Endodermal cell (in vitro differentiated cells): ENCODE measurements around the gene AMIGO2. TPM values are rescaled to one million over a fixed set of nuclear protein-coding genes. Genes with fewer than 3 reads are reported as not detected.
A peak's percentile ranks its signal among the peaks of the same experiment; 100 is the strongest.

ENCODE experiments used
- DNase-seq: peaks from one replicate; pipeline ENCODE4 v3.0.0-alpha.2; 2017
- H3K27ac ChIP-seq: 2 replicates; pipeline ENCODE4 v1.5.1; 2013; ENCODE audit warnings: mild to moderate bottlenecking, low read depth, low read length, moderate library complexity
- H3K27me3 ChIP-seq: 2 replicates; pipeline ENCODE4 v1.6.1; 2013; ENCODE audit warnings: mild to moderate bottlenecking, low read length, moderate library complexity; ENCODE audit not compliant: insufficient read depth, control insufficient read depth, poor library complexity, severe bottlenecking
- H3K36me3 ChIP-seq: 2 replicates; pipeline ENCODE4 v1.7.0; 2013; ENCODE audit warnings: mild to moderate bottlenecking, low read length, moderate library complexity; ENCODE audit not compliant: control insufficient read depth, insufficient read depth
- H3K4me1 ChIP-seq: one replicate; pipeline ENCODE4 v1.7.0; 2013; ENCODE audit warnings: low read length; ENCODE audit not compliant: control insufficient read depth, insufficient read depth
- H3K4me3 ChIP-seq: 2 replicates; pipeline ENCODE4 v1.5.1; 2013; ENCODE audit warnings: mild to moderate bottlenecking, low read length, moderate library complexity
- H3K9ac ChIP-seq: 2 replicates; pipeline ENCODE4 v1.6.1; 2013; ENCODE audit warnings: mild to moderate bottlenecking, low read length, moderate library complexity; ENCODE audit not compliant: poor library complexity, severe bottlenecking; ENCODE audit errors: extremely low read depth
- H3K9me3 ChIP-seq: 2 replicates; pipeline ENCODE4 v1.6.1; 2013; ENCODE audit warnings: mild to moderate bottlenecking, low read length, moderate library complexity; ENCODE audit not compliant: control insufficient read depth
- H3K27ac Mint-ChIP-seq: 2 replicates; pipeline ENCODE4 v1.8.0; 2020; ENCODE audit warnings: mixed read lengths
- H3K27me3 Mint-ChIP-seq: 2 replicates; pipeline ENCODE4 v1.8.0; 2021; ENCODE audit warnings: mild to moderate bottlenecking, mixed read lengths; ENCODE audit not compliant: insufficient read depth
- H3K36me3 Mint-ChIP-seq: 2 replicates; pipeline ENCODE4 v1.8.0; 2020; ENCODE audit warnings: low read depth, mixed read lengths
- H3K4me1 Mint-ChIP-seq: 2 replicates; pipeline ENCODE4 v1.8.0; 2020; ENCODE audit warnings: mixed read lengths
- H3K4me3 Mint-ChIP-seq: 2 replicates; pipeline ENCODE4 v1.8.0; 2020; ENCODE audit warnings: mild to moderate bottlenecking, moderate library complexity, mixed read lengths
- H3K9me3 Mint-ChIP-seq: 2 replicates; pipeline ENCODE4 v1.8.0; 2020; ENCODE audit warnings: mild to moderate bottlenecking, mixed read lengths
- WGBS, 2 experiments: methylation state at CpG; one replicate each; pipeline versions ENCODE4 v1.1.5 to v1.1.7; 2013; ENCODE audit warnings: missing lambda C conversion rate in 2 of 2, mixed read lengths in 1 of 2; ENCODE audit not compliant: insufficient coverage in 1 of 2, insufficient read length in 1 of 2; 5-methylcytosine and 5-hydroxymethylcytosine counted together
- long read RNA-seq, 4 experiments: library from polyadenylated mRNA in 2 of 4; library from RNA in 1 of 4; library from capped mRNA in 1 of 4; stranded (forward) in 3 of 4; unstranded in 1 of 4; transcript quantifications; one replicate each; pipeline ENCODE4 v2.0.0, GENCODE V29; 2020 to 2021; ENCODE audit warnings: inconsistent platforms in 1 of 4
- polyA plus RNA-seq, 2 experiments: library from polyadenylated mRNA; stranded (reverse); fragments of 50-300 nt; gene quantifications; one replicate each; pipeline ENCODE4 v1.2.3, GENCODE V29; 2013
- total RNA-seq, 2 donors: library from RNA; stranded (reverse); fragmentation: NEBNext Ultra II Directional in 1 of 2; extraction: Animal tissue kit (Norgen Biotek cat#: 25700) in 1 of 2; gene quantifications; 2 replicates in 1 of 2; 3 replicates in 1 of 2; pipeline ENCODE4 v1.2.1, GENCODE V29; 2021
- TF ChIP-seq, protein P1 (sequence below): fragments of 200-600 bp; sonication (generic); conservative IDR thresholded peaks from 2 replicates; pipeline ENCODE4 v1.5.0; 2021; ENCODE audit warnings: antibody characterized with exemption, mild to moderate bottlenecking

The AMIGO2 gene
- 1 to 10 TPM; 6.4 to 7.8 TPM for total RNA-seq
- 10.4 TPM for polyA plus RNA-seq (2013, experiment 1 of 2)
- 10.8 TPM for polyA plus RNA-seq (2013, experiment 2 of 2)
- long read RNA-seq, experiment 1, partial matches to known transcripts: 0 of 4 reads
- long read RNA-seq, experiment 1, other reads (novel, unspliced or antisense): 2 of 4 reads
- long read RNA-seq, experiment 2, transcript AMIGO2-201 (2 exons, 3,763 nt): major isoform, 11 of 13 reads
- long read RNA-seq, experiment 2, partial matches to known transcripts: 0 of 13 reads
- long read RNA-seq, experiment 2, other reads (novel, unspliced or antisense): 0 of 13 reads
- long read RNA-seq, experiment 3, partial matches to known transcripts: 0 of 7 reads
- long read RNA-seq, experiment 3, other reads (novel, unspliced or antisense): 1 of 7 reads
- long read RNA-seq, experiment 4: 0 reads

DNA sequence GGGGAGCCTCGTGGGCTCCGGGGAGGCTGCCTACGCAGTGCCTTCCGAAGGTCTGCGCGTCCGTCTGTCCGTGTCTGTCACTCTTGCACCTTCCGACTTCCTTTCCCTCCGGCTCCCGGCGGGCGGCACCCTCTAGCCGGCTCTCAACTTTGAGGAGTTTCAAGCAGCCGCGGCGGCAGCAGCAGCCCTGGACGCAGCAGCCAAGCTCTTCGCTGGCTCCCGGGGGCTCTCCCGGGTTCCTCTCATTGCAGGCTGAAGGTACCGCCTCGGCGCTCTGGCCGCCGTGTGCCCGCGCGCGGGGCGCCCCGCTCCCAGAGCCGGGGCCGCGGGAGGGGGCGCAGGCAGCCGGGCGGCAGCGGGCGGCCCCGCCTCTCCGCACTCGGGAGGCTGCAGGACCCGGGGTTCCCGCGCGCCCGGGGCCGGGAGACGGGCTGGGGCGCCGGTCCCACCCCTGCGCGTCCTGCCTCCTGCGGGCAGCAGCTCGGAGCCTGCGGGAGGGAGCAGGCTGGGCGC, at the start of gene AMIGO2, which contains the start of gene PCED1B:
Gene AMIGO2, minus strand, starts transcription at position 492 of the 513 bp plus-strand sequence. CDS start 957 bp downstream, outside the sequence.
Gene PCED1B, plus strand, starts transcription at position 154 of the 513 bp plus-strand sequence. CDS start 155,443 bp downstream, outside the sequence.
- no peak within 1 kb of the TSS for H3K27ac ChIP-seq
- H3K36me3 Mint-ChIP-seq: no peaks in the 10 kb centered on the region
- H3K27ac Mint-ChIP-seq: peak within 1 kb of the TSS; percentile 74
- WGBS, 2 experiments: 0% methylated on average over 5 to 58 of the region's 58 CpGs
- peak within 1 kb of the TSS; percentile 73 for H3K4me3 Mint-ChIP-seq
- peak within 1 kb of the TSS; percentile 89 for H3K4me3 ChIP-seq
- peaks cover 11% of the 10 kb centered on the region for H3K27me3 Mint-ChIP-seq
- peaks cover 8% of the 10 kb centered on the region for H3K4me1 ChIP-seq
- peaks cover 19% of the 10 kb centered on the region for H3K27me3 ChIP-seq
- H3K9ac ChIP-seq: peak within 1 kb of the TSS; percentile 38
- DNase-seq: peak; percentile 93
- no peaks in the 10 kb centered on the region for H3K9me3 Mint-ChIP-seq
- TF ChIP-seq, protein P1, sequence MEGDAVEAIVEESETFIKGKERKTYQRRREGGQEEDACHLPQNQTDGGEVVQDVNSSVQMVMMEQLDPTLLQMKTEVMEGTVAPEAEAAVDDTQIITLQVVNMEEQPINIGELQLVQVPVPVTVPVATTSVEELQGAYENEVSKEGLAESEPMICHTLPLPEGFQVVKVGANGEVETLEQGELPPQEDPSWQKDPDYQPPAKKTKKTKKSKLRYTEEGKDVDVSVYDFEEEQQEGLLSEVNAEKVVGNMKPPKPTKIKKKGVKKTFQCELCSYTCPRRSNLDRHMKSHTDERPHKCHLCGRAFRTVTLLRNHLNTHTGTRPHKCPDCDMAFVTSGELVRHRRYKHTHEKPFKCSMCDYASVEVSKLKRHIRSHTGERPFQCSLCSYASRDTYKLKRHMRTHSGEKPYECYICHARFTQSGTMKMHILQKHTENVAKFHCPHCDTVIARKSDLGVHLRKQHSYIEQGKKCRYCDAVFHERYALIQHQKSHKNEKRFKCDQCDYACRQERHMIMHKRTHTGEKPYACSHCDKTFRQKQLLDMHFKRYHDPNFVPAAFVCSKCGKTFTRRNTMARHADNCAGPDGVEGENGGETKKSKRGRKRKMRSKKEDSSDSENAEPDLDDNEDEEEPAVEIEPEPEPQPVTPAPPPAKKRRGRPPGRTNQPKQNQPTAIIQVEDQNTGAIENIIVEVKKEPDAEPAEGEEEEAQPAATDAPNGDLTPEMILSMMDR: peak; percentile 60
- H3K36me3 ChIP-seq: no peaks in the 10 kb centered on the region
- peaks cover 52% of the 10 kb centered on the region for H3K4me1 Mint-ChIP-seq
- no peaks in the 10 kb centered on the region for H3K9me3 ChIP-seq

GRCh38 chr12:47126246-47126645, 46.5 kb upstream of the AMIGO2 start:
- no peak overlapping the region for H3K4me3 ChIP-seq
- Mint-ChIP-seq H3K9me3 (no peaks in the 10 kb centered on the region), H3K27me3 (no peaks in the 10 kb centered on the region), H3K27ac (no peak overlapping the region), H3K4me1 (no peaks in the 10 kb centered on the region), H3K4me3 (no peak overlapping the region), H3K36me3 (no peaks in the 10 kb centered on the region)
- no peak for DNase-seq
- no peak overlapping the region for H3K27ac ChIP-seq
- WGBS, 2 experiments: 100% methylated on average over 1 of the region's 1 CpG; no CpG with 5 or more reads in 1 of the 2 experiments
- no peak overlapping the region for H3K9ac ChIP-seq
- no peaks in the 10 kb centered on the region for H3K36me3 ChIP-seq
- H3K9me3 ChIP-seq: no peaks in the 10 kb centered on the region
- TF ChIP-seq, protein P1: no peak
- H3K4me1 ChIP-seq: no peaks in the 10 kb centered on the region
- no peaks in the 10 kb centered on the region for H3K27me3 ChIP-seq

DNA sequence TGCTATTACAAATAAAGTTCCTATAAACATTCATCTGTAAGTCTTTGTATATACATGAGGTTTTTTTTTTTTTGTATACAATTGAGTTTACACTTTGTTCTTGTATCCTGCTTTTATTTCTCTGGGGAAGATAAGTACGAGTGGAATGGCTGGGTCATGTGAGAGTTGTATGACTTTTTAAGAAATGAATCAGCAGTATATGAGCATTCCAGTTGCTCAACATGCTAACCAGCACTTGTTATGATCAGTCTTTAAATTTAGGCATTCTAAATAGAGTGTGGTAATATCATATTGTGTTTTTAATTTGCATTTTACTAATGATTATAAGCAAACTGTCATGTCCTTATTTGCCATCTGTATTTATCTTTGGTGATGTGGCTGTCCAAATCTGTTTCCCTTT, 44.7 kb upstream of the AMIGO2 start:
- 86 to 88% methylated on average over 1 of the region's 1 CpG for WGBS, 2 experiments
- no peak overlapping the region for H3K4me3 ChIP-seq
- no peaks in the 10 kb centered on the region for H3K27me3 ChIP-seq
- H3K4me1 ChIP-seq: no peaks in the 10 kb centered on the region
- Mint-ChIP-seq H3K4me1 (no peaks in the 10 kb centered on the region), H3K36me3 (no peaks in the 10 kb centered on the region), H3K27ac (no peak overlapping the region), H3K27me3 (no peaks in the 10 kb centered on the region), H3K4me3 (no peak overlapping the region), H3K9me3 (no peaks in the 10 kb centered on the region)
- no peak overlapping the region for H3K9ac ChIP-seq
- no peak for DNase-seq
- no peak overlapping the region for H3K27ac ChIP-seq
- H3K36me3 ChIP-seq: no peaks in the 10 kb centered on the region
- TF ChIP-seq, protein P1: no peak
- H3K9me3 ChIP-seq: no peaks in the 10 kb centered on the region
